Stimulated activated CD4-positive, alpha-beta T cell treated with anti-CD3 and anti-CD28 coated beads, Interleukin-15, amount 100 ng/mL, for 24 hours (primary cell): Measurements from ENCODE around the gene LRRC4C.

ENCODE experiments used
- DNase-seq: peaks from one replicate; pipeline ENCODE4 v3.0.0-alpha.2; 2020

Gene LRRC4C

GRCh38 chr11:41320238-41320637 is 139.2 kb downstream of the LRRC4C start:
- DNase-seq, result no peak

- no peak for DNase-seq
Observed at GRCh38 chr11:41319434-41319833, 140.0 kb downstream of the LRRC4C start.

- DNase-seq, result no peak
Observed at GRCh38 chr11:41316751-41317150, 142.7 kb downstream of the LRRC4C start.

GRCh38 chr11:41313226-41313625 is 146.2 kb downstream of the LRRC4C start:
- no peak for DNase-seq

- DNase-seq, result no peak
Observed at GRCh38 chr11:41309716-41310115, 149.7 kb downstream of the LRRC4C start.

- DNase-seq, result no peak
Observed at GRCh38 chr11:41309111-41309522, 150.3 kb downstream of the LRRC4C start.

- no peak for DNase-seq
Observed at GRCh38 chr11:41308286-41308685, 151.2 kb downstream of the LRRC4C start.

- no peak for DNase-seq
Observed at GRCh38 chr11:41307296-41308080, 152.0 kb downstream of the LRRC4C start.

- no peak for DNase-seq
Observed at GRCh38 chr11:41306431-41306830, 153.0 kb downstream of the LRRC4C start.

- DNase-seq, result no peak
Observed at GRCh38 chr11:41301023-41301422, 158.4 kb downstream of the LRRC4C start.

GRCh38 chr11:41289408-41289807 is 170.0 kb downstream of the LRRC4C start:
- no peak for DNase-seq

- no peak for DNase-seq
Observed at GRCh38 chr11:41286751-41287150, 172.7 kb downstream of the LRRC4C start.

- no peak for DNase-seq
Observed at GRCh38 chr11:41284354-41284753, 175.1 kb downstream of the LRRC4C start.

- DNase-seq, result no peak
Observed at GRCh38 chr11:41283191-41283930, 176.1 kb downstream of the LRRC4C start.

GRCh38 chr11:41282395-41282794 is 177.1 kb downstream of the LRRC4C start:
- DNase-seq, result no peak

GRCh38 chr11:41281131-41281742 is 178.2 kb downstream of the LRRC4C start:
- DNase-seq, result no peak

GRCh38 chr11:41274831-41275230 is 184.6 kb downstream of the LRRC4C start:
- DNase-seq, result no peak

- DNase-seq, result no peak
Observed at GRCh38 chr11:41273908-41274307, 185.5 kb downstream of the LRRC4C start.

- no peak for DNase-seq
Observed at GRCh38 chr11:41267451-41267850, 192.0 kb downstream of the LRRC4C start.

GRCh38 chr11:41256041-41256440 is 203.4 kb downstream of the LRRC4C start:
- DNase-seq, result no peak

- DNase-seq, result no peak
Observed at GRCh38 chr11:41254966-41255365, 204.5 kb downstream of the LRRC4C start.

GRCh38 chr11:41250408-41250935 is 209.0 kb downstream of the LRRC4C start:
- no peak for DNase-seq

GRCh38 chr11:41247621-41248020 is 211.8 kb downstream of the LRRC4C start:
- DNase-seq, result no peak

- DNase-seq, result no peak
Observed at GRCh38 chr11:41246399-41246745, 213.1 kb downstream of the LRRC4C start.
